Breast epithelium (tissue), 3 donors: ENCODE results near the gene CLDN2.
A peak's percentile ranks its signal among the peaks of the same experiment; 100 is the strongest.

ENCODE experiments used
- POLR2A ChIP-seq: fragments of 450-650 bp; IDR thresholded peaks from one replicate; pipeline ENCODE4 v1.6.1; 2016; ENCODE audit warnings: antibody characterized with exemption, mild to moderate bottlenecking, moderate library complexity
- TF ChIP-seq, protein P1 (sequence below), 3 donors: fragments of 450-650 bp; IDR thresholded peaks; one replicate each; pipeline ENCODE4 v1.5.1; 2016 to 2017; ENCODE audit warnings: antibody characterized with exemption in 3 of 3, mild to moderate bottlenecking in 3 of 3, moderate library complexity in 3 of 3

DNA sequence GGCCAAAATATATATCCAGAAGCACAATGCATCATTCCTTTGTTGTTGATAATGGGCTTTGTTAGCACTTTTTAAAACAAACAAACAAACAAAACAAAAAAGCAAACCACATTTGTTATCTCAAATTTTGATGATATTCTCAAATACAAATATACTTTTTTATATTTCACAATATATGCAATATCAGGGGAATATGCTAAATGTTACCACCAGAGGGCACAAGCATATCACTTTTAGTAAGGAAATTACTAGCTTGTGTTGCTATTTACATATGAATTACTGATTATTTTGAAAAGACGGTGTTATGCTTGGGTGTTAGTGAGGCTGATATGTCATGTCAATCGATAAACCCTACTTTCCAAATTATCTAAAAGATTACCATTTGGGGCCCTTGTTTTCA, 46.1 kb upstream of the CLDN2 start:
- no peak for TF ChIP-seq POLR2A
- TF ChIP-seq, protein P1, sequence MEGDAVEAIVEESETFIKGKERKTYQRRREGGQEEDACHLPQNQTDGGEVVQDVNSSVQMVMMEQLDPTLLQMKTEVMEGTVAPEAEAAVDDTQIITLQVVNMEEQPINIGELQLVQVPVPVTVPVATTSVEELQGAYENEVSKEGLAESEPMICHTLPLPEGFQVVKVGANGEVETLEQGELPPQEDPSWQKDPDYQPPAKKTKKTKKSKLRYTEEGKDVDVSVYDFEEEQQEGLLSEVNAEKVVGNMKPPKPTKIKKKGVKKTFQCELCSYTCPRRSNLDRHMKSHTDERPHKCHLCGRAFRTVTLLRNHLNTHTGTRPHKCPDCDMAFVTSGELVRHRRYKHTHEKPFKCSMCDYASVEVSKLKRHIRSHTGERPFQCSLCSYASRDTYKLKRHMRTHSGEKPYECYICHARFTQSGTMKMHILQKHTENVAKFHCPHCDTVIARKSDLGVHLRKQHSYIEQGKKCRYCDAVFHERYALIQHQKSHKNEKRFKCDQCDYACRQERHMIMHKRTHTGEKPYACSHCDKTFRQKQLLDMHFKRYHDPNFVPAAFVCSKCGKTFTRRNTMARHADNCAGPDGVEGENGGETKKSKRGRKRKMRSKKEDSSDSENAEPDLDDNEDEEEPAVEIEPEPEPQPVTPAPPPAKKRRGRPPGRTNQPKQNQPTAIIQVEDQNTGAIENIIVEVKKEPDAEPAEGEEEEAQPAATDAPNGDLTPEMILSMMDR (IDR thresholded peaks at IDR 0.05): peak in 2 of 3 donors; percentile 36 to 42
